K562 (cell line): ENCODE results near the gene PTPRR. TPM values are rescaled to one million over a fixed set of nuclear protein-coding genes. Genes with fewer than 3 reads are reported as not detected.
A peak's percentile ranks its signal among the peaks of the same experiment; 100 is the strongest.

Experiments
- CXXC5 ChIP-seq: fragments of 250-450 bp; sonication (Bioruptor Pico); IDR thresholded peaks from 2 replicates; pipeline ENCODE4 v1.8.0; 2022; ENCODE audit warnings: inconsistent platforms, mild to moderate bottlenecking, moderate library complexity
- FOXA3 ChIP-seq, 2 experiments: fragments of 450-650 bp in 1 of 2; sonication (generic) in 1 of 2; formaldehyde crosslinking; IDR thresholded peaks in 1 of 2; conservative IDR thresholded peaks in 1 of 2; 2 replicates each; pipeline versions ENCODE4 v1.4.0 to v1.8.0; 2020 to 2022; ENCODE audit warnings: mild to moderate bottlenecking in 2 of 2, missing genetic modification reagents in 1 of 2
- FOXJ2 ChIP-seq: fragments of 200-800 bp; sonication (Bioruptor generic); IDR thresholded peaks from 2 replicates; pipeline ENCODE4 v1.6.1; 2016; ENCODE audit warnings: missing genetic modification characterization, missing compliant biosample characterization
- GTF2E2 ChIP-seq: fragments of 200-800 bp; sonication (Bioruptor generic); IDR thresholded peaks from 2 replicates; pipeline ENCODE4 v1.6.1; 2016; ENCODE audit warnings: missing genetic modification characterization, missing compliant biosample characterization
- HDAC8 ChIP-seq: fragments of 450-650 bp; IDR thresholded peaks from 2 replicates; pipeline ENCODE4 v1.6.1; 2016; ENCODE audit warnings: mild to moderate bottlenecking, missing genetic modification characterization, moderate library complexity, missing compliant biosample characterization
- JUNB ChIP-seq: fragments of 450-650 bp; formaldehyde crosslinking; conservative IDR thresholded peaks from 2 replicates; pipeline ENCODE4 v1.4.0; 2020; ENCODE audit warnings: mild to moderate bottlenecking
- NFRKB ChIP-seq: fragments of 450-650 bp; IDR thresholded peaks from 2 replicates; pipeline ENCODE4 v1.6.1; 2016; ENCODE audit warnings: low read depth
- PHB ChIP-seq: fragments of 250-450 bp; sonication (Bioruptor Pico); IDR thresholded peaks from 2 replicates; pipeline ENCODE4 v1.5.0; 2021
- POU5F1 ChIP-seq: fragments of 150-350 bp; IDR thresholded peaks from 2 replicates; pipeline ENCODE4 v1.6.1; 2014; ENCODE audit warnings: borderline replicate concordance, low read length, low read depth, mild to moderate bottlenecking; ENCODE audit not compliant: partially characterized antibody
- PPARD ChIP-seq: fragments of 250-450 bp; sonication (Bioruptor Pico); IDR thresholded peaks from 2 replicates; pipeline ENCODE4 v1.8.0; 2022; ENCODE audit warnings: inconsistent platforms, mild to moderate bottlenecking, moderate library complexity
- PYGO2 ChIP-seq: fragments of 450-650 bp; IDR thresholded peaks from 2 replicates; pipeline ENCODE4 v1.6.1; 2016; ENCODE audit warnings: mild to moderate bottlenecking, missing genetic modification characterization, moderate library complexity, missing compliant biosample characterization
- RB1 ChIP-seq: fragments of 450-650 bp; IDR thresholded peaks from 2 replicates; pipeline ENCODE4 v1.6.1; 2017; ENCODE audit warnings: low read depth, mild to moderate bottlenecking
- SIRT6 ChIP-seq: IDR thresholded peaks from one replicate; pipeline ENCODE4 v1.6.1; 2012; ENCODE audit warnings: low read depth, mild to moderate bottlenecking, control low read depth, inconsistent platforms, low read length, moderate library complexity
- SNRNP70 ChIP-seq: fragments of 200-400 bp; formaldehyde crosslinking; optimal IDR thresholded peaks from 2 replicates; pipeline ENCODE3; 2017; ENCODE audit warnings: low read depth, low read length
- TOE1 ChIP-seq, 2 experiments: fragments of 450-650 bp in 1 of 2; sonication (generic) in 1 of 2; formaldehyde crosslinking in 1 of 2; IDR thresholded peaks; 2 replicates each; pipeline versions ENCODE4 v1.7.1 to v1.8.0; 2016 to 2022; ENCODE audit warnings: borderline replicate concordance in 2 of 2, mild to moderate bottlenecking in 2 of 2, antibody characterized with exemption in 1 of 2, inconsistent platforms in 1 of 2, low read depth in 1 of 2, missing genetic modification reagents in 1 of 2, moderate library complexity in 1 of 2
- ZNF121 ChIP-seq: sonication (generic); formaldehyde crosslinking; conservative IDR thresholded peaks from 2 replicates; pipeline ENCODE4 v1.8.0; 2022; ENCODE audit warnings: missing genetic modification reagents
- ZNF133 ChIP-seq: fragments of 250-450 bp; sonication (Bioruptor Pico); IDR thresholded peaks from 2 replicates; pipeline ENCODE4 v1.4.0; 2020; ENCODE audit warnings: mild to moderate bottlenecking
- ZNF347 ChIP-seq: fragments of 450-650 bp; formaldehyde crosslinking; IDR thresholded peaks from 2 replicates; pipeline ENCODE4 v1.4.0; 2020; ENCODE audit warnings: low read depth, mild to moderate bottlenecking, moderate library complexity
- ZNF408 ChIP-seq: fragments of 250-450 bp; sonication (Bioruptor Pico); IDR thresholded peaks from 2 replicates; pipeline ENCODE4 v1.4.0; 2020; ENCODE audit warnings: low read depth, mild to moderate bottlenecking, moderate library complexity
- ZNF518B ChIP-seq: fragments of 250-450 bp; sonication (Bioruptor Pico); IDR thresholded peaks from 2 replicates; pipeline ENCODE4 v1.5.0; 2021; ENCODE audit warnings: mild to moderate bottlenecking, moderate library complexity
- ZNF764 ChIP-seq: fragments of 250-450 bp; sonication (Bioruptor Pico); IDR thresholded peaks from 2 replicates; pipeline ENCODE4 v1.4.0; 2020; ENCODE audit warnings: low read depth, mild to moderate bottlenecking, moderate library complexity
- ZNF766 ChIP-seq: fragments of 200-800 bp; sonication (Bioruptor generic); conservative IDR thresholded peaks from 2 replicates; pipeline ENCODE4 v1.6.1; 2016; ENCODE audit warnings: missing genetic modification characterization, missing compliant biosample characterization
- polyA plus RNA-seq, 8 experiments: library from polyadenylated mRNA; depleted of rRNA in 4 of 8; stranded (reverse) in 5 of 8; unstranded in 3 of 8; fragments of >200 nt; fragmentation: Nextera tagmentation in 2 of 8; fragmentation: Illumina TruSeq in 1 of 8; extraction: Ambion mirVana in 2 of 8; extraction: Trizol in 1 of 8; gene quantifications; 2 replicates each; pipeline versions ENCODE4 v1.2.1 to v1.2.3, GENCODE V29; 2011 to 2014; ENCODE audit warnings: inconsistent platforms in 1 of 8, missing spikeins in 1 of 8
- total RNA-seq, 7 experiments: library from RNA; depleted of rRNA in 6 of 7; stranded (reverse); fragments of >200 nt in 6 of 7; fragmentation: Illumina TruSeq in 2 of 7; extraction: Trizol in 2 of 7; gene quantifications; 2 replicates each; pipeline versions ENCODE4 v1.2.1 to v1.2.3, GENCODE V29; 2011 to 2021; ENCODE audit warnings: low replicate concordance in 1 of 7
- TF ChIP-seq, protein P1 (sequence below): fragments of 450-650 bp; formaldehyde crosslinking; IDR thresholded peaks from 2 replicates; pipeline ENCODE4 v1.4.0; 2020; ENCODE audit warnings: mild to moderate bottlenecking, moderate library complexity

Gene PTPRR
- total and polyA plus RNA-seq, 9 of the 15 experiments (the other 6 are each of a cell fraction or from before 2014, with no cell fraction given): 6.6 to 41.7 (median 12.3) TPM

DNA sequence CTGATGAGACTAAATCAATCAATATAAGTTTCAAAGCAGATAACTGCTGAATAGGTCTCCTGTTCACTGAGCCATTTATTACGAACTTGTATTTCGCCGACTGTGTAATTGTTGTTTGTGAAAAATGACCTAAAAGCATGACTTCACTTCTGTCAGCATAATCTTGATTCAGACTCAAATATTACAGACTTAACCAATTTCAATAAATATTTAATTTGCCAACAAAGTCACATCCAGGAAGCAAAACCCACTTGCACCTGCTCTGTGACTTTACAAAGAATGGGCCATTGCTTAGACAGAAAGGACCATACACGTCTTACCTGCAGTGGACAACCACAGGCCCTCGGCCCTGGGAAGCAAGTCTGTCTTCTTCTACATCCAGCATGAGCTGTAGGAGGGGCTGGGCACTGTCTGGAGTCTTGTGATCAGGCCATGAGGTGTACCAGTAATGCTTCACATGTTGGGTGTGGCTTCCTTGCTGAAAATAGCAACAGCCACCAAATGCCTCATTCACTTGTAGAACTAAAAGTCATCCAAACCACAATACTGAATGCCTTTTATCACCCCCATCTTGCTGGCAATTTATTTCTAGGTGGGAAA, 259.8 kb downstream of the PTPRR start (continued):
- TF ChIP-seq FOXA3 (CRISPR knock-in tag; conservative IDR thresholded peaks at IDR 0.05 in 1 of 2, IDR thresholded peaks at IDR 0.05 in 1 of 2): 0 out of 4 replicates have a peak, but pooled peaks of 1 of the 2 experiments have one; percentile 7
- TF ChIP-seq ZNF133 (CRISPR knock-in tag): no peak
- 0 out of 2 replicates have a peak, but pooled peaks have one; percentile 37 for TF ChIP-seq PYGO2 (tag)
- no peak for TF ChIP-seq JUNB
- TF ChIP-seq ZNF121 (CRISPR knock-in tag): no peak
- TF ChIP-seq ZNF766 (CRISPR knock-in tag): peak; percentile 7; the same call in 1 of the 2 replicates
- TF ChIP-seq PPARD: no peak
- no peak for TF ChIP-seq ZNF764 (CRISPR knock-in tag)
- TF ChIP-seq HDAC8 (tag): no peak
- no peak for TF ChIP-seq PHB (CRISPR knock-in tag)
- TF ChIP-seq POU5F1: no peak
- no peak for TF ChIP-seq ZNF518B (CRISPR knock-in tag)
- TF ChIP-seq ZNF408 (CRISPR knock-in tag): no peak
- TF ChIP-seq CXXC5 (CRISPR knock-in tag): peak; percentile 36
- no peak for TF ChIP-seq SIRT6
- TF ChIP-seq, protein P1, sequence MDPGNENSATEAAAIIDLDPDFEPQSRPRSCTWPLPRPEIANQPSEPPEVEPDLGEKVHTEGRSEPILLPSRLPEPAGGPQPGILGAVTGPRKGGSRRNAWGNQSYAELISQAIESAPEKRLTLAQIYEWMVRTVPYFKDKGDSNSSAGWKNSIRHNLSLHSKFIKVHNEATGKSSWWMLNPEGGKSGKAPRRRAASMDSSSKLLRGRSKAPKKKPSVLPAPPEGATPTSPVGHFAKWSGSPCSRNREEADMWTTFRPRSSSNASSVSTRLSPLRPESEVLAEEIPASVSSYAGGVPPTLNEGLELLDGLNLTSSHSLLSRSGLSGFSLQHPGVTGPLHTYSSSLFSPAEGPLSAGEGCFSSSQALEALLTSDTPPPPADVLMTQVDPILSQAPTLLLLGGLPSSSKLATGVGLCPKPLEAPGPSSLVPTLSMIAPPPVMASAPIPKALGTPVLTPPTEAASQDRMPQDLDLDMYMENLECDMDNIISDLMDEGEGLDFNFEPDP (CRISPR knock-in tag): 0 out of 2 replicates have a peak, but pooled peaks have one; percentile 44
- no peak for TF ChIP-seq ZNF347 (CRISPR knock-in tag)
- peak; percentile 90 for TF ChIP-seq TOE1 (IDR thresholded peaks at IDR 0.05; ENCODE audit: borderline replicate concordance)
- TF ChIP-seq TOE1 (CRISPR knock-in tag; IDR thresholded peaks at IDR 0.05; ENCODE audit: borderline replicate concordance, low read depth): no peak
- TF ChIP-seq RB1: 0 out of 2 replicates have a peak, but pooled peaks have one; percentile 14
- TF ChIP-seq NFRKB: peak; percentile 88
- TF ChIP-seq GTF2E2 (tag): 0 out of 2 replicates have a peak, but pooled peaks have one; percentile 44
- TF ChIP-seq FOXJ2 (tag): no peak
- TF ChIP-seq SNRNP70: no peak
